GM18511 (cell line): Measurements from ENCODE around the gene BRF1.
A peak's percentile ranks its signal among the peaks of the same experiment; 100 is the strongest.
"Not testable (repeated sequence)": the region's sequence is repeated elsewhere in the genome, so short reads cannot be mapped to it uniquely, and the experiment has no call there.

Source experiments
- ATAC-seq: cut with Tn5 transposase; IDR thresholded peaks from one replicate; pipeline ENCODE4 v1.9.1; 2021; ENCODE audit warnings: mild to moderate bottlenecking, moderate library complexity; ENCODE audit not compliant: unreplicated experiment

BRF1 gene

GRCh38 chr14:105317546-105317945 is 16.7 kb upstream of the BRF1 start:
- ATAC-seq, result no peak

GRCh38 chr14:105316968-105317510 is 16.2 kb upstream of the BRF1 start:
- no peak for ATAC-seq

- no peak for ATAC-seq
Observed at GRCh38 chr14:105316577-105316941, 15.8 kb upstream of the BRF1 start.

GRCh38 chr14:105315941-105316576 is 15.3 kb upstream of the BRF1 start:
- ATAC-seq, result no peak

GRCh38 chr14:105315211-105315721 is 14.5 kb upstream of the BRF1 start:
- ATAC-seq, result peak; percentile 10

- peak; percentile 71 for ATAC-seq
Observed at GRCh38 chr14:105314287-105315200, 13.7 kb upstream of the BRF1 start, which contains the start of gene PACS2. PACS2 (plus strand) TSS chr14:105314748; CDS start chr14:105314919, 171 bp downstream.

DNA sequence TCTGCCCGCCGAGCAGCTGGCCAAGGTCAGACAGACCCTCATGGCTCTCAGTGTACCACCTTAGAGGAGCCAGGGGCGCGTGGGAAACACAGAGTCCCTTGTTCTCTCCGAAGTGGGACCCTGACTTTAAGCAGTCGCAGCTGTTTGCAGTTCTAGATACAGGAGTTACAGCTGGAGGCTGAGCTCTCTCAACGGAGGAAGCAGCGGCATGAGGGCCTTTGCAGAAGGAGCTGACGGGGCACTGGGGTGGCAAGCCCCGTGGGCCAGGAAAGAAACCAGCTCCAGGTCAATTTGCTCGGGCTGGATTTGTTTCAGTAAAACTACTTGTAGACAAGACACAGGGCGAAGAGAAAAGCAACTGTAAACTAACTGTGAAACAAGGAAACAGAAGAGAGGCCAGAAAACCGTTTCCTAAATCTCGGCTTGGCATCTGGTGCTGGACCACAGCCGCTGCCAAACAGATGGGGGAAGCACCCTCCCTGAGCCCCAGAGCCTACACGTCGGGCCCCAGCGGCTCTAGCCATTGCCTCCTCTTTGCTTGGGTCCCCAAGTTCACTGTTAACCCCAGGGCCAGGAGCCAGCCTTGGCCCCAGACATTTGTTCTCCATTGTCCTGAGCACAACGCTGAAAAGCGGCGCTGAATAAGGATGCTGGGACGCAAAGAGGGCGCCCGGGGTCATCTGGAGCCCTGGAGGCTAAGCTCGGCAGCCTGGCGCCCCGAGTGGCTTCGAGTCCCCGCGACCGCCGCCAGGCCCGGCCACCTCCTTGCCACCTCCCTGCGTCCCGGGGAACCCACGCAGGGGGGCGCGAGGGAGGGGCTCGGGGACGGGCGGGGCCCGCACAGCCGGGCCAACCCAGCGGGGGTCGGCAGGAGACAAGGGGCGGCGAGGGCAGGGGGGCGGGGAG is 12.8 kb upstream of the BRF1 start:
- ATAC-seq, result peak; percentile 22

GRCh38 chr14:105312973-105313372 is 12.2 kb upstream of the BRF1 start:
- ATAC-seq, result no peak

DNA sequence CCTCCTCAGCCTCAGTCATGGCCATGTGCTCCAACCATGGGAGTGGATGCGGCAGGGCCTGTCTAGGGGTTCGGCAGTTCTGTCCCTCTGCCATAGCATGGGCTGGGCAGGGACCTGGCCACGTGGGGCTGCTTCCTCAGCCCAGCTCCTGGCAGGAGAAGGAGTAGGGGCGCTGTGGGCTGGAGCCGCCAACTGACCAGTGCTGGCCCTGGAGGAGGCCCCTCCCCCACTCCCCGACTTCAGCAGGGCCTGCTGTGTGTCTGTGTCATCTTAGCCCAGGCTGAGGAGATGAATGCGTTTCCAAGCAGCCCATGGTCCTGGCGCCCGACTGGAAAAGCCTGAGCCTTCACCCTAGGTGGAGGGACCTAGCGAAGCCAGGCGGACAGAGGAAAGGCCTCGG is 11.0 kb upstream of the BRF1 start:
- ATAC-seq, result no peak

GRCh38 chr14:105309371-105309770 is 8.6 kb upstream of the BRF1 start:
- no peak for ATAC-seq

GRCh38 chr14:105307052-105307727 is 6.4 kb upstream of the BRF1 start:
- ATAC-seq, result no peak

GRCh38 chr14:105305791-105306190 is 5.0 kb upstream of the BRF1 start:
- no peak for ATAC-seq

DNA sequence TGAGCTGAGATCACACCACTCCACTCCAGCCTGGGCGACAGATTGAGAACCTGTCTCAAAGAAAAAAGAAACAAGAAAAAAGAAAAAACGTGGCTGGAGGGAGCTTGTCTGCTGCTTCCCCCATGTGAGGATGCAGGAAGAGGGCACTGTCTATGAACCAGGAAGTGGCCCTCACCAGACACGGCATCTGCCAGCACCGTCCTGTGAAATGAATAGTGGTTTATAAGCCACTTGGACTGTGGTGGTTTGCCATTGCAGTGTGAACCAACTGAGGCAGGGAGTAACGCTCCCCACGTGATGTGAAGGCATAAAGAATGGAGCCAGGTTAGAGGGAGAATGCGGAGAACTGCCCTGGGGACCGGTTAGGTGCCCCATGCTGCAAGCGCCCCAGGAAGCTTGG is 4.5 kb upstream of the BRF1 start:
- no peak for ATAC-seq

GRCh38 chr14:105304565-105304964 is 3.8 kb upstream of the BRF1 start:
- no peak for ATAC-seq

DNA sequence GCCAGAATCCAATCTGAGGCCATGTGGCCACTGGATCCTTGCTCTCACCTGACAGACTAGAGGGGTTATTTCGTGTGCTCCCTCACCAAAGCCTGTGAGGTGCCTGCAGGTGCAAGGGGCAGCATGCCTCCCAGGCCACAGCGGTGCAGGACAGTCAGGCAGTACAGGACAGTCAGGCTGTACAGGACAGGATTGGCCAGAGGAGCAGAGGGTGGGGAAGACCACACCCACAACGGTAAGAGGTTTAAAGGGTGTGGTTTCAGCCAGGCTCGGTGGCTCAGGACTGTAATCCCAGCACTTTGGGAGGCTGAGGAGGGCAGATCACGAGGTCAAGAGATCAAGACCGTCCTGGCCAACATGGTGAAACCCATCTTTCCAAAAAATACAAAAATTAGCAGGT is 3.1 kb upstream of the BRF1 start:
- no peak for ATAC-seq

DNA sequence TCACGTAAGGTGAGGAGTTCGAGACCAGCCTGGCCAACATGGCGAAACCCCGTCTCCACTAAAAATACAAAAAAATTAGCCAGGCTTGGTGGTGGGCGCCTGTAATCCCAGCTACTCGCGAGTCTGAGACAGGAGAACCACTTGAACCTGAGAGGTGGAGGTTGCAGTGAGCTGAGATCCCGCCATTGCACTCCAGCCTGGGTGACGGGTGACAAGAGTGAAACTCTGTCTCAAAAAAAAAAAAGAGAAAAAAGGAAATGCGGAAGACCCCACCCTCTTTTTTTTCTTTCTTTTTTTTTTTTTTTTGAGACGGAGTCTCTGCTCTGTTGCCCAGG is 1.1 kb upstream of the BRF1 start:
- not testable (repeated sequence) for ATAC-seq

DNA sequence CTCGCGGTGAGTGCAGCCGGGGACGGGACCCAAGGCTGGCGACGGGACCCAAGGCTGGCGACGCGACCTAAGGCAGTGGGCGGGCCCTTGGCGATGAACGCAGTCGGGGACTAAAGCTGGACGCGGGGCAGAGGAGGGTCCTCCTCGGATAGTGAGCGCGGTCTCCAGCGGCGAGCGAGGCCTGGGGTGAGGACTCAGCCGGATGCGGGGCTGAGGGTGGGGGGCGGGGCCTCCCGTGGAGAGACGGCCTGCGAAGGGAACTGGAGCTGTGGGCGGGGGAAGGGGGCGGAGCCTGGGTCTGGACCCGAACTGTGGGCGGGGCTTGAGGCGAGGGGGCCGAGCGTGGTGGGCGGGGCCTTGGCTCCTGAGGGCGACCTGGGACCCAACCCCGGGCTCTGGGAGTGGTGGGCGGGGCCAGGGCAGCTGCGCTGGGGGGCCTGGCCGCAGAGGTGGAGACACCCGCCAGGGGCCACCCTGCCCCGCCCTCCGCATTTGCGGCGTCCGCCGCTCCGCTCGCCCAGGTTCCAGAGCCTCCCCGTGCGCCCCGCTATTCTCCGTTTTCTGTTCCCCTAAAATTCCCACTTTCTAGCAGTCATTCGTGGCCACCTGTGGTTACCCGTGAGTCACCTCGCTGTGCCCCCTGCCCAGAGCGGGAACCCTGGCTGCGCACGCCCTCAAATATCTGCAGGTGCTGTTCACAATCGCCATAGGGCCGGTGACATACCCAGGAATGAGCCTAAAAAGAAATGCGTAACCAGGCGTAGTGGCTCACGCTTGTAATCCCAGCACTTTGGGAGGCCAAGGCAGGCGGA is 508 bp upstream of the BRF1 start:
- ATAC-seq, result peak; percentile 57

GRCh38 chr14:105299654-105300541 is 903 bp downstream of the BRF1 start:
- ATAC-seq, result peak; percentile 24
